HepG2 (cell line): ENCODE measurements around the gene TBC1D12. TPM values are rescaled to one million over a fixed set of nuclear protein-coding genes. Genes with fewer than 3 reads are reported as not detected.

ENCODE experiments used
- ATAC-seq: fragments of 200-7000 bp; cut with Tn5 transposase; 3 replicates; pipeline ENCODE4 v1.9.1; 2020; ENCODE audit warnings: mild to moderate bottlenecking, moderate library complexity
- BruUV-seq: library from RNA; stranded (reverse); fragments of 400-500 nt; replicated peaks from 2 replicates; lab custom pipeline; 2021; lab: Mats Ljungman, UMichigan
- CTCF ChIA-PET: fragments of 300-600 bp; formaldehyde crosslinking; extraction: SDS; loops from one replicate; lab custom pipeline; 2021; ENCODE audit warnings: low total read pairs, inconsistent platforms, low intra/inter-chr PET ratio; lab: Yijun Ruan, JAX
- POLR2A ChIA-PET: fragments of 350-600 bp; sonication (Branson Sonifier 250); formaldehyde crosslinking; loops from one replicate; lab custom pipeline; 2020; ENCODE audit warnings: antibody characterized with exemption, inconsistent platforms; lab: Yijun Ruan, JAX
- DNase-seq: peaks from one replicate; pipeline ENCODE4 v3.0.0-alpha.2; 2015; ENCODE audit warnings: low spot score
- FAIRE-seq: peaks from 3 replicates; lab custom pipeline; 2011; peaks lifted over from hg19 to GRCh38; lab: Jason Lieb, UNC
- H2AFZ ChIP-seq: one replicate; pipeline ENCODE4 v1.6.1; 2011; ENCODE audit warnings: low read length, inconsistent platforms
- H3K27ac ChIP-seq: fragments of 300-600 bp; 3 replicates; pipeline ENCODE4 v1.8.0; 2011; ENCODE audit warnings: mixed run types, mild to moderate bottlenecking, mixed read lengths, low read length, inconsistent platforms; ENCODE audit not compliant: insufficient read depth; ENCODE audit errors: extremely low read length
- H3K27me3 ChIP-seq, 2 experiments: fragments of 200-600 bp in 1 of 2; 2 replicates in 1 of 2; 3 replicates in 1 of 2; pipeline versions ENCODE4 v1.6.0 to v1.8.0; 2011; ENCODE audit warnings: low read length in 2 of 2, mild to moderate bottlenecking in 2 of 2, moderate library complexity in 2 of 2, inconsistent platforms in 1 of 2; ENCODE audit not compliant: insufficient read depth in 2 of 2, control insufficient read depth in 1 of 2
- H3K36me3 ChIP-seq, 2 experiments: fragments of 200-600 bp in 1 of 2; replicated peaks in 1 of 2; 2 replicates in 1 of 2; 3 replicates in 1 of 2; pipeline versions ENCODE4 v1.5.1 to v1.8.0; 2011; ENCODE audit warnings: low read length in 2 of 2, inconsistent platforms in 1 of 2; ENCODE audit not compliant: insufficient read depth in 2 of 2, control insufficient read depth in 1 of 2
- H3K4me1 ChIP-seq: 2 replicates; pipeline ENCODE4 v1.5.1; 2012; ENCODE audit warnings: low read length, inconsistent platforms; ENCODE audit not compliant: insufficient read depth
- H3K4me2 ChIP-seq: 2 replicates; pipeline ENCODE4 v1.6.0; 2011; ENCODE audit warnings: low read depth, low read length, inconsistent platforms
- H3K4me3 ChIP-seq, 3 experiments: fragments of 200-600 bp in 1 of 3; sonication (generic), shearing (Covaris generic) in 1 of 3; replicated peaks in 1 of 3; 2 replicates each; pipeline ENCODE4 v1.5.1; 2011 to 2016; ENCODE audit warnings: low read length in 3 of 3, inconsistent platforms in 2 of 3, low read depth in 2 of 3, mild to moderate bottlenecking in 2 of 3, control low read depth in 1 of 3, mixed read lengths in 1 of 3; ENCODE audit not compliant: insufficient read depth in 1 of 3
- H3K79me2 ChIP-seq: one replicate; pipeline ENCODE4 v1.6.1; 2011; ENCODE audit warnings: low read length, inconsistent platforms; ENCODE audit not compliant: insufficient read depth
- H3K9ac ChIP-seq: 2 replicates; pipeline ENCODE4 v1.6.0; 2011; ENCODE audit warnings: mild to moderate bottlenecking, low read depth, low read length, inconsistent platforms; ENCODE audit not compliant: insufficient read depth
- H3K9me3 ChIP-seq: 2 replicates; pipeline ENCODE4 v1.5.1; 2012; ENCODE audit warnings: mild to moderate bottlenecking, low read length
- H4K20me1 ChIP-seq: 2 replicates; pipeline ENCODE4 v1.6.0; 2011; ENCODE audit warnings: inconsistent platforms, mild to moderate bottlenecking, low read length, moderate library complexity; ENCODE audit not compliant: insufficient read depth
- BCL6 ChIP-seq: IDR thresholded peaks from 2 replicates; pipeline ENCODE4 v1.6.1; 2016; ENCODE audit warnings: missing genetic modification reagents, missing compliant biosample characterization
- FOXK2 ChIP-seq: fragments of 450-650 bp; IDR thresholded peaks from 2 replicates; pipeline ENCODE4 v1.6.1; 2016
- RAD51 ChIP-seq: fragments of 450-650 bp; IDR thresholded peaks from 2 replicates; pipeline ENCODE4 v1.6.1; 2016; ENCODE audit warnings: borderline replicate concordance
- SAP130 ChIP-seq: IDR thresholded peaks from 2 replicates; pipeline ENCODE4 v1.6.1; 2016; ENCODE audit warnings: low read depth
- ZNF7 ChIP-seq: IDR thresholded peaks from 2 replicates; pipeline ENCODE4 v1.6.1; 2016; ENCODE audit warnings: missing biosample characterization, missing genetic modification reagents
- ZNF878 ChIP-seq: sonication (generic); formaldehyde crosslinking; IDR thresholded peaks from 2 replicates; pipeline ENCODE4 v1.8.1; 2023; ENCODE audit warnings: mild to moderate bottlenecking, missing genetic modification reagents, moderate library complexity
- WGBS: methylation state at CpG from one replicate; pipeline ENCODE4 v1.1.6; 2017; ENCODE audit warnings: low lambda C conversion rate; 5-methylcytosine and 5-hydroxymethylcytosine counted together
- in situ Hi-C: cut with HindIII; loops from 2 replicates; pipeline ENCODE4 v1.10.0; 2017; ENCODE audit warnings: low pct_unique_long_range_greater_than_20kb; ENCODE audit not compliant: extremely low pct_ligation_motif_present
- intact Hi-C: fragments of 100-400 bp; cut with micrococcal nuclease; formaldehyde crosslinking; loops from one replicate; pipeline ENCODE4 v1.10.0; 2022; ENCODE audit not compliant: unreplicated experiment
- polyA plus RNA-seq, 8 experiments: library from polyadenylated mRNA; depleted of rRNA in 3 of 8; stranded (reverse) in 7 of 8; unstranded in 1 of 8; fragments of >200 nt; fragmentation: Illumina TruSeq in 4 of 8; extraction: Trizol in 4 of 8; gene quantifications; 2 replicates each; pipeline versions ENCODE4 v1.2.1 to v1.2.3, GENCODE V29; 2011 to 2016; ENCODE audit warnings: low read depth in 4 of 8, missing spikeins in 1 of 8, mixed read lengths in 1 of 8; ENCODE audit not compliant: insufficient read depth in 1 of 8
- total RNA-seq, 5 experiments: library from RNA; depleted of rRNA; stranded (reverse); fragments of >200 nt; fragmentation: Illumina TruSeq; extraction: Trizol; gene quantifications; 2 replicates each; pipeline ENCODE4 v1.2.3, GENCODE V29; 2016; ENCODE audit warnings: low read depth in 1 of 5

Gene TBC1D12
- total and polyA plus RNA-seq, 2 of the 13 experiments (the other 11 are each of a cell fraction or from before 2014, with no cell fraction given), result 5.7 to 6.2 TPM

DNA sequence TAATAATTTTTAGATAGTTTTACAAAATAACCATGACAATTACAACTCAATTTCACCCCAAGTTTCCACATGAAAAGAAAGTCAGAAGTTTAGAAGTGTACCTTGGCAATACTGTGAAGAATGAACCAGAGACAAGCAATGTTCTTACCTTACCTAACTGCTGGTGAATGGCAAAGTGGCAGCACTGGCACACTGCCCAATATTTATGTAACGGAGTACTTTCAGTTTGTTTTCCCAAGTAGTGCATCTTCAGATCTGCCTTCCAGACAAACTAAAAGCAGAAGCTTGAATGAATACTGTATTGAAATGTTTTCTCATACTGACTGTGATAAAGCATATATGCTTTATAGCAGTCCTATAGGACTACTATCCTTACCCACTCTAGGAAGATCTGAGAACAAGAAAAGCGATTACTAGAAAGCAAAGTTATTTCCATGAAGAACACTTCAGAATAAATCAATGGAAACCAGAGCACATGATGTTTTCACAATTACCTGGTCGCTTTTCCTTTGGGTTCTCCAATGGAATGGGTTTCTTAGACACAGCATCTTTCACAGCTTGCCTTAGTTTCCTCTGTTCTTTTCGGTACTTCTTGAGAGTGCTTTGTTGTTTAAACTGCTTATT lies 41.1 kb upstream of the TBC1D12 start:
- no TSS peak for BruUV-seq
- DNase-seq (peak; percentile 43), ATAC-seq (no peak), FAIRE-seq (no peak)
- no peaks in the 10 kb centered on the region; a peak in 2 of 5 replicates for H3K27me3 ChIP-seq
- peaks cover 29% of the 10 kb centered on the region for H3K79me2 ChIP-seq
- H3K4me3 ChIP-seq, result peak overlapping the region; percentile 74 to 92 (median 77); a peak in 5 of 6 replicates
- no peak overlapping the region for H2AFZ ChIP-seq
- in situ Hi-C loops (loop anchor here (5.0 kb wide), 1 partner anchor 41 kb away; the partner anchor contains the start of gene TBC1D12), intact Hi-C loops (loop anchor here (2.0 kb wide), 1 partner anchor 84 kb away; no protein-coding TSS in a partner anchor)
- 67% methylated on average over 4 of the region's 4 CpGs for WGBS
- ChIA-PET CTCF (no interaction called here), POLR2A (interaction anchor here (1.7 to 2.5 kb wide), 2 partner anchors 41 to 43 kb away, joined by 8 to 23 read pairs; partner anchors contain the start of gene TBC1D12)
- H3K4me1 ChIP-seq, result peaks cover 22% of the 10 kb centered on the region
- no peak overlapping the region for H3K27ac ChIP-seq
- no peaks in the 10 kb centered on the region for H4K20me1 ChIP-seq
- TF ChIP-seq ZNF878 (CRISPR knock-in tag), result no peak
- peak; percentile 23; the same call in 1 of the 2 replicates for TF ChIP-seq SAP130 (CRISPR knock-in tag)
- TF ChIP-seq RAD51, result no peak
- no peak for TF ChIP-seq ZNF7
- TF ChIP-seq BCL6, result peak; percentile 70
- TF ChIP-seq FOXK2, result no peak
- H3K4me2 ChIP-seq, result peak overlapping the region; percentile 80
- H3K9me3 ChIP-seq, result no peaks in the 10 kb centered on the region
- peak overlapping the region; percentile 77; the same call in 1 of the 2 replicates for H3K9ac ChIP-seq
- peaks cover 3 to 25% of the 10 kb centered on the region in 2 experiments; a peak in 3 of 5 replicates for H3K36me3 ChIP-seq
